HG03575 (cell line): ENCODE data around the gene PRLR.
"Not testable (repeated sequence)": the region's sequence is repeated elsewhere in the genome, so short reads cannot be mapped to it uniquely, and the experiment has no call there.

Experiments
- ATAC-seq: cut with Tn5 transposase; IDR thresholded peaks from one replicate; pipeline ENCODE4 v1.9.1; 2021; ENCODE audit not compliant: unreplicated experiment, insufficient number of reproducible peaks, low FRiP score; ENCODE audit errors: extremely low read depth

PRLR gene

DNA sequence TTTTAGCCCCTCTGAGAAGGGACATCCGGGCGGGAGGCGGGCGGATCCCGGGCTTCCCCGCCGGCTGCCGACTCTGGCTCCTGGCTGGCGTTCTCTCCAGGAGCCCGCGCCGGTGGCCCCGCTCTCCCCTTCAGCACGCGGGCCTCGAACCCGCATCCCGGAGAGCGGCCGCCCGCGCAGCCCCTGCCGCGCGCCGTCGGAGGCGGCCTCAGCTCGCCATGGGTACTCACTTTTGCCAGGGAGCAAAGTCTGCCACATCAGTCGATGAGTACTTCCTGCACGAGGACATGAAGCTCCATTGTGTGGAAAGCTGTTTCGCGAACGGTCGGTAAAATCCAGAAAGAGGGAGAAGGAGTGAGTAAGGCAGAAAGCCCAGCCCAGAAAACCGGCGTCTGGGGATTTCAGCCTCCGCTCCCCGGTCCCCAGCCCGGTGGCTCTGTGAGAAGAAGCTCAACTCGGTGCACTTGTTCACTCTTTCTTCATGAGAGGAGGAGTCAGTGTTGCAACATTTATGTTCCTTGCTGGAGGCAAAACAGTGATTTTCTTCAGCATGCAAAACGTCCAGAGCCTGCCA lies at the start of gene PRLR:
Gene PRLR, minus strand, starts transcription at position 450 of the 574 bp plus-strand sequence. CDS start 140,867 bp downstream, outside the sequence.
- ATAC-seq, result no peak

- no peak for ATAC-seq
Measured at GRCh38 chr5:35274839-35275509, 44.7 kb upstream of the PRLR start.

DNA sequence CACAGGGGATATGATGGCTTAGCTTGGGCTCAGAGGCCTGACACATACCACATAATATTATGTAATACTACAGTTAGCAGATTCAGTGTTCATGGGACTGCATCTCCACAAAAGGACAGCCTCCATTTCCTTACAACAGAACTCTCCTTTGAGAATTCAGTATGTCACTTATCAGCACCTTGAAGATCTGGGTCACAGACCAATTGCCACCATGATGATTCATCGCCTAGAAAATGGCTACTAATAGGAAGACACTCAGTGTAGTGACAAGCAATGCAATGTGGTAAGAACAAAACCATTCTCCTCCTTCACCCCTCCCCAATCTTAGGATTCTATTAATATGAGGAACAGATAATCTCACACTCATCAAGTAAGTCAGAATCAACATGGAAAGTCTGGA lies 38.7 kb upstream of the PRLR start:
- ATAC-seq, result no peak

GRCh38 chr5:35266276-35266675 lies 36.0 kb upstream of the PRLR start:
- no peak for ATAC-seq

DNA sequence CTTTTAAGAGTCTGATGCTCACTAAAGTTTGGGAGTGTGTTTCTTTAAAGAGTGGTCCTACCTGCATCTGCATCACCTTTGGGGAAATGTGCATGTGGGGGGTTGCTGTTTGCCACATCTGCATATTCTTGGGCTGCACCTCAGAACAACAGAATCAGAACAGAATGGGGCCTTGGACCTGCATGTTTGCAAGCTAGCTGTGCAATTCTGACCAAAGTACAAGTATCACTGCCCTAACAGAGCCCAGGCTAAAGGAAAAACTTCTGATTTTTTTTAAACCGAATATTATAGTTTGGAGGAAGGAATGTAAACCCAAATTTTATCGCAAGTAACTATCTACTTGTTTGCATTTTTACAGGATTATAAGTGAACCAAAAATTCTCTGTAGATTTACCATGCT lies 34.2 kb upstream of the PRLR start:
- no peak for ATAC-seq

- ATAC-seq, result no peak
Measured at GRCh38 chr5:35263266-35263877, 33.1 kb upstream of the PRLR start.

DNA sequence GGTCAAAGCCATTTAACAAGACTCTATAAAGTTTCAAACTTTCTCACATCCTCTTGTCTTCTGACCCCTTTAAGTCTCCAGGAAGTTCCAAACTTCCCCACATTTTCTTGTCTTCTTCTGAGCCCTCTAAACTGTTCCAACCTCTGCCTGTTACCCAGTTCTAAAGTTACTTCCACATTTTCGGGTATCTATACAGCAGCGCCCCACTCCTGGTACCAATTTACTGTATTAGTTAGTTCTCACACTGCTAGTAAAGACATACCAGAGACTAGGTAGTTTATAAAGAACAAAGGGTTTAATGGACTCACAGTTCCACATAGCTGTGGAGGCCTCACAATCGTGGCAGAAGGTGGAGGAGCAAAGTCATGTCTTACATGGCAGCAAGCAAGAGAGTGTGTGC lies 23.3 kb upstream of the PRLR start:
- no peak for ATAC-seq

GRCh38 chr5:35252963-35253362 lies 22.7 kb upstream of the PRLR start:
- ATAC-seq, result no peak

DNA sequence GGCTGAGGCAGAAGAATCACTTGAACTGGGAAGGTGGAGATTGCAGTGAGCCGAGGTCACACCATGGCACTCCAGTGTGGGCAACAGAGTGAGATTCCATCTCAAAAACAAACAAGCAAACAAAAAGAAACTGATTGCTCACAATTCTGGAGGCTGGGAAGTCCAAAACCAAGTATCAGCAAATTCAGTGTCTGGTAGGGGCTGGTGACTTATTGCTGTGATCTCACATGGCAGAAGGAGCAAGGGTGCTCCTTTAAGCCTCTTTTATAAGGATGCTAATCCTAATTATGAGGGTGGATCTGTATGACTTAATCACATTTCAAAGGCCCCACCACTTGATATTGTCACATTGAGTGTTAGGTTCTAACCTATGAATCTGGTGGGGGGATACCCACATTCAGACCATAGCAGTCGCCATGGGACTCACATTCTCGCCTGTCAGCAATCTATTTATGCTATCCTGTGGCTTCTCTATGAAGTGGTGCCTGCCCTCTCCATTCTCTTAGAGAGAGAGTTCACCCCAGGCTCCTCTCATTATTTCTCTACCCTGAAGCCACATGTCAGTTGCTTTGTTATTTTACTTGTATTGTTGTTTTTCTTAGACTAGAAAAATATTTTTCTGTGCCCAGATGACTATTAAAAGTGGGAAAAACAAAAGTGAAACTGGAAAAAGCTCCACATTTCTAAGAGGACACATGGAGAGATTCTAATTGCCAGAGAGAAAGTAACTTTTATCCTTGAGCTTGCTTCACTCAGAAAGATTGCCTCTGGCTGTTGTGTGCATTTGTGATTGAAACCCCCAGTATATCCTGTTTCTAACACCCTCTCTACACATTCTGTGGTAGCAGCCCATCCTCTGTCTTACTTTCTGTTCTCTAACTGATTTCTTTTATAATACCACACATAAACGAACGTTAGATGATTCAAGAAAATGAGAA lies 18.8 kb upstream of the PRLR start:
- no peak for ATAC-seq

GRCh38 chr5:35247648-35248034 lies 17.4 kb upstream of the PRLR start:
- ATAC-seq, result no peak

GRCh38 chr5:35246900-35247647 lies 16.8 kb upstream of the PRLR start:
- ATAC-seq, result no peak

DNA sequence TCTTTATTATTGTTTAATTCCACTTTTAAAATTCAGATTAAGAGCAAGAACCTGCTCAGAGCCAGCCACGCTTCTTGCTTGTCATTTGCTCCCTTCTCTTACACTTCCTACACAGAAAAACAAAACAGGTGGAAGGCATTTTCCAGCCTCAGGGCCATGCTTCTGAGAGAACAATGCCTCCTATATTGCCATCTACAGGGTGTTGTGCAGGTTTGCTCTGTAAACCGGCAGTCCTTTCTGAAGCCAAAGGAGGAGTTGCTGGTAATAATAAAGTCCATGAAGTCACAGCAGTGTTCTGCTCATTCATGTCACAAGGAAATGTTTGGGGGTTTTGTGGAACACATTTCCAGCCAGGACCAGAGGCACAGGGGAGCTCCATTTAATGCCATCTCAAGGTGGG lies 16.1 kb upstream of the PRLR start:
- ATAC-seq, result no peak

DNA sequence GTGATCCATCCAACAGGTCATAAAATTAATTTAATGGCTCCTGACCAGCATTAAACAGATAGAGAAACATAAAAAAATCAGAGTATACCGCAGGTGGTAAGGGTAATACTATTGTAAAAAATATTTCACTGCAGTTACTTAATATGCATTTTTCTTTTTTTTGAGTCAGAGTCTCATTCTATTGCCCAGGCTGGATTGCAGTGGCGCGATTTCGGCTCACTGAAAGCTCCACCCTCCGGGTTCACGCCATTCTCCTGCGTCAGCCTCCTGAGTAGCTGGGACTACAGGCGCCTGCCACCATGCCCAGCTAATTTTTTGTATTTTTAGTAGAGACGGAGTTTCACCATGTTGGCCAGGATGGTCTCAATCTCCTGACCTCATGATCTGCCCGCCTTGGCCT lies 15.1 kb upstream of the PRLR start:
- not testable (repeated sequence) for ATAC-seq

GRCh38 chr5:35244171-35244570 lies 13.9 kb upstream of the PRLR start:
- ATAC-seq, result no peak

DNA sequence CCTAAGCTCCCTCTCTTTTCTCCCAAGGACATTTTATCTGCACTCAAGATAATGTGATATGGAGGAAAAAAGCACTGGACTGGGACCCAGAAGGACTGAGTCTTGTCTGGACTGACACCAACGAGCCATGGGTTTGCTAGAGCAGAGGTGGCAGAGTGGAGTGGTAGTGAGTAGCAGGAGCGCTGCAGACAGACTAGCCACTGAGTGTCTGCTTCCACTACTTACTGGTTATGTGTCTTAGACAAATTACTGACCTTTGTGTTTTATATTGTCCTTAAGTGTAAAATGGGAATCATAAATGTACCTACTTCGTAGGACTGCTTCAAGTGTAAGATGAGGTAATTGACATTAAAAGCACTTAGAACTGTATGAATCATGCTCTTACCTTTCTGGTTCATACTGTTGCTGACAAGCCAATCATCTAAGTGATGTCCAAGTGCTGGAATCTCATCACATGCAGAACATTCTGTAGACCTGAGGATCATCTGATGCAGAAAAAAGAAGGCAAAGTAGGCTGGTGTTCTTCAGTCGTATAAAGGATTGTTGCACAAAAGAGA lies 12.5 kb upstream of the PRLR start:
- ATAC-seq, result no peak

DNA sequence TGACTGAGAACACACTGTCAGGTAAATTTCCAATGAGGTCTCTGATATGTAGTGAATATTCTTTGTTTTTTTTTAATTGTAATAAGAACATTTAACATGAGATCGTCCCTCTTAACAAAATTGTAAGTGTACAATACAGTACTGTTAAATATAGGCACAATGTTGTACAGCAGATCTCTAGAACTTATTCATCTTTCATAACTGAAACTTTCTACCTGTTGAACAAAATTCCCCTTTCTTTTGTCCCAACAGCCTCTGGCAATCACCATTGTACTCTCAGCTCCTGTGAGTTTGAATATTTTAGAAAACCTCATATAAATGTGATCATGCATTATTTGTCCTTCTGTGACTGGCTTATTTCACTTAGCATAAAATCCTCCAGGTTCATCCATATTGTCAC lies 10.6 kb upstream of the PRLR start:
- no peak for ATAC-seq

GRCh38 chr5:35239911-35240610 lies 9.8 kb upstream of the PRLR start:
- ATAC-seq, result no peak

GRCh38 chr5:35239476-35239875 lies 9.2 kb upstream of the PRLR start:
- no peak for ATAC-seq
